ENCODE data around the gene PYGB.

PYGB gene

DNA sequence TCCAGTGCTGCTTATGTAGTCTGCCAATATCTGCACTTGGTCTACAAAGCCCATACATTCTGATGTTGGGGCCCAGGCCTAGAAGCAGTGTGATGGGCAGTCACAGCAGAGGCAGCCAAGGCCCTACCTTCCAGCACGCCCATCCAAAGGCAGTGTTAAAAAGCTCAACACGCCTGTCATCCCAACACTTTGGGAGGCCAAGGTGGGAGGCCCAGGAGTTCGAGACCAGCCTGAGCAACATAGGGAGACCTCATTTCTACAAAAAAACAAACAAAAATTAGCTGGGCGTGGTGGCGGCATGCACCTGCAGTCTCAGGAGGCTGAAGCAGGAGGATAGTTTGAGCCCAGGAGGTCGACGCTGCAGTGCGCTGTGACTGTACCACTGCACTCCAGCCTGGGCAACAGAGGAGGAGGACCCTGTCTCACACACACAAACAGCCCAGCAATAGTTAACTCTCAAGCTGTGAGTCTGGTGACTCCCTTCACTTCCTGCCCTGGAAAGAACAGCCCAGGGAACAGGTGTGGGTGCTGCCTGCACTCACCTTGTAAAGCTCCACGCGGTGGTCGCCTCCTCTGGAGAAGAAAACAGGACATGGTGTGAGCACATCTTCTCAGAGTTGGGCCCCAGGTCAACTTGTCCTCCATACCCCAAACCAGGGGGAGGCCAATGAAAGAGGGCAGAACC lies 68.8 kb downstream of the PYGB start:
- no peak overlapping the region for H3K4me3 Mint-ChIP-seq
- H3K27ac Mint-ChIP-seq: no peak overlapping the region
- DNase-seq: no peak
- no peaks in the 10 kb centered on the region for H3K27me3 Mint-ChIP-seq
- H3K4me1 Mint-ChIP-seq (ENCODE audit: low read depth in 2 of 2): peaks cover 10 to 19% of the 10 kb centered on the region in 2 donors
- ATAC-seq (replicated peaks): no peak
- no peaks in the 10 kb centered on the region for H3K9me3 Mint-ChIP-seq
- peaks cover 3% of the 10 kb centered on the region for H3K36me3 Mint-ChIP-seq (ENCODE audit: insufficient read depth)

GRCh38 chr20:25317351-25318075 lies 69.6 kb downstream of the PYGB start:
- H3K36me3 Mint-ChIP-seq (ENCODE audit: insufficient read depth): peaks cover 3% of the 10 kb centered on the region
- no peak for ATAC-seq (replicated peaks)
- H3K27ac Mint-ChIP-seq: peak overlapping the region; percentile 54 to 71
- no peak overlapping the region for H3K4me3 Mint-ChIP-seq
- DNase-seq: no peak
- H3K4me1 Mint-ChIP-seq (ENCODE audit: low read depth in 2 of 2): peaks cover 13 to 20% of the 10 kb centered on the region in 2 donors
- H3K9me3 Mint-ChIP-seq: no peaks in the 10 kb centered on the region
- no peaks in the 10 kb centered on the region for H3K27me3 Mint-ChIP-seq

- H3K27ac Mint-ChIP-seq: peak overlapping the region; percentile 54 to 71
- no peaks in the 10 kb centered on the region for H3K9me3 Mint-ChIP-seq
- no peaks in the 10 kb centered on the region for H3K27me3 Mint-ChIP-seq
- DNase-seq (no peak), ATAC-seq (replicated peaks) (no peak)
- H3K36me3 Mint-ChIP-seq (ENCODE audit: insufficient read depth): peaks cover 6% of the 10 kb centered on the region
- H3K4me3 Mint-ChIP-seq: no peak overlapping the region
- H3K4me1 Mint-ChIP-seq (ENCODE audit: low read depth in 2 of 2): peaks cover 18 to 22% of the 10 kb centered on the region in 2 donors
Measured at GRCh38 chr20:25318471-25319240, 70.8 kb downstream of the PYGB start.

- no peak for ATAC-seq (replicated peaks)
Measured at GRCh38 chr20:25319241-25320034, 71.6 kb downstream of the PYGB start.

DNA sequence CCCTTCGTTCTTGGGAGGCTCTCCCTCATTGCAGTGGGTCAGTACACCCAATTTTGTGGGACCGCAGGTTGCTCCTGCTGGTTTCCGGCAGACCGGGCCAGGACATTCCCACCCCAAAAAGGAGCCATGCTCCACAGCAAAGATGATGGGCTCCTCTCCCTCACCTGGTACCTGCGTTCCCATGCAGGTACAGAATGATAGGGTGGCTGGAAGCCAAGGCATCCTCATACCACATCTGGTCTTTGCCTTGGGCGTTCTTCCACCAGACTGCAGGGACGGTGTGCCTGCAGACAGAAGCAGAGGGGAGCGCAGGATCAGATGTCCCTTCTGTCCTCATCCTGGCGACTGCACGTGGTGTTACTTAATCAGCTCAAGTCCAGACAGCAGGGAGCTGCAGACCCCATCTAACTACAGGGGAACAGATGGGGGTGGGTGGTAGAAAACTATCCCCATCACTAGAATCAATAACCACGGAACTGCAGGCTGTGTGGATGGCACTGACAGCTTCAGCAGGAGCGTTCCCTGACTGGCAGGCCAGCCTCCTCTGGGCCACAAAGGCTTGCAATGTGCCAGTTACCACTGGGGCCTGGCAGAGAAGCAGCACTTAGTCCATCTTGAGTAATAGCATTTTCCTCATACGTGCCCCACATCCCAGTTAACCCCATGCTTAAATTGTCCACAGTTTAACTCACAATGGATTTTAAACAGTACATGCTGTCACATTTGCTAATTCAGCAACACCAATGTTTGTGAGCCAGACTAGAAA lies 72.3 kb downstream of the PYGB start:
- peaks cover 21 to 28% of the 10 kb centered on the region in 2 donors for H3K4me1 Mint-ChIP-seq (ENCODE audit: low read depth in 2 of 2)
- peaks cover 6% of the 10 kb centered on the region for H3K36me3 Mint-ChIP-seq (ENCODE audit: insufficient read depth)

More at GRCh38 chr20:25319241-25320034, 71.6 kb downstream of the PYGB start:
- no peaks in the 10 kb centered on the region for H3K27me3 Mint-ChIP-seq
- H3K27ac Mint-ChIP-seq: peak overlapping the region; percentile 35 to 59
- no peak for DNase-seq
- H3K36me3 Mint-ChIP-seq (ENCODE audit: insufficient read depth): peaks cover 6% of the 10 kb centered on the region
- no peaks in the 10 kb centered on the region for H3K9me3 Mint-ChIP-seq
- peaks cover 19 to 25% of the 10 kb centered on the region in 2 donors for H3K4me1 Mint-ChIP-seq (ENCODE audit: low read depth in 2 of 2)
- no peak overlapping the region for H3K4me3 Mint-ChIP-seq

DNA sequence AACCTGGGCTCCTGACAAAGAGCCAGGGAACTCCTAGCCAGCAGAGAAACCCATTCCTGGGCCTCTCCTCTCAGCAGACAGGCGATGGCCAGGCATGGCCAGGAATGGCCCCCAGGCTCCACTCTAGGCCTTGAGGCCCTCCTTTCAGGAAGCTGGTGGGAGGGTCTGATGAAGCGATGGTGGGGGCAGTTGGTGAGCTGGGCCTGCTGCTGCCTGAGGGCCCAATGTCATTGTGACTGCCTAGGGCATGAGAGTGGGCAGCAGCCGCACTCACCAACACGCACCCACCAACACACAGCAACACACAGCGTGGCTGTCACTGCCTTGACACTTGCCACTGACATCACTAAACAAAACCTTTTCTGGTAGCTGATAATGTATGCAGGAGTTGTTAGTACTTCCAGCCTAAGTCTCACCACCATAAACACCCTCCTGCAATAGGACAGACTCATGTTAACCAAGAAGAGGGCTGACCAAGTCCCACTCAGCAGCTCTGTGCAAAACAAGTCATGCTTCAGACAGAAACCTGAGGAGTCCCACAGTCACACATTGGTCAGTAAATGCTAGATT lies 73.5 kb downstream of the PYGB start:
- DNase-seq: no peak

More for the DNA sequence above, 72.3 kb downstream of the PYGB start:
- DNase-seq: no peak
- Mint-ChIP-seq H3K9me3 (no peaks in the 10 kb centered on the region), H3K27me3 (no peaks in the 10 kb centered on the region), H3K4me3 (no peak overlapping the region), H3K27ac (peak overlapping the region; percentile 35 to 59)
- ATAC-seq (replicated peaks): no peak

DNA sequence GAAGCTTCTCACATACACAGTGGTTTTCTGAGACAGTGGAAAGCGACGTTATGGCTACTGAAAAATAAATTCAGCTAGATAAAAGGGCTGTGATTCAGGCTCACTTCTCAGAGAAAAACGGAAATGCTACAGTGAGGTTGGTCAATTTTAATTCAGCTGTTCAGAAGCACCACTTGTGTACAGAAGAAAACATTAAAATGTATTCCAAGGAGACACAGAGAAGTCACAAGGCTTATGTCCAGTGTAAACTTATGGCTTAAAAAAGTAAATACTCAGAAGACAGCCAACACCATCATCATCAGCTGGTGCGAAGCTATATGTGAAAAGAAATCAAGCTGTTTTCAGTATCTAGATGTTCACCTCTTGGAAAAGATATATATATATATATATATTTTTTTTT lies 74.1 kb downstream of the PYGB start:
- Mint-ChIP-seq H3K36me3 (ENCODE audit: insufficient read depth) (peaks cover 3% of the 10 kb centered on the region), H3K27me3 (no peaks in the 10 kb centered on the region), H3K27ac (peak overlapping the region; percentile 91 to 93), H3K4me1 (ENCODE audit: low read depth in 2 of 2) (peaks cover 23 to 24% of the 10 kb centered on the region in 2 donors), H3K4me3 (peak overlapping the region in 1 of 2 donors; percentile 36), H3K9me3 (no peaks in the 10 kb centered on the region)
- ATAC-seq (replicated peaks): no peak
- DNase-seq: no peak

More for the DNA sequence above, 73.5 kb downstream of the PYGB start:
- peaks cover 23 to 24% of the 10 kb centered on the region in 2 donors for H3K4me1 Mint-ChIP-seq (ENCODE audit: low read depth in 2 of 2)
- peak overlapping the region; percentile 91 to 93 for H3K27ac Mint-ChIP-seq
- H3K9me3 Mint-ChIP-seq: no peaks in the 10 kb centered on the region
- peak; percentile 88 for ATAC-seq (replicated peaks)
- peaks cover 3% of the 10 kb centered on the region for H3K36me3 Mint-ChIP-seq (ENCODE audit: insufficient read depth)
- H3K4me3 Mint-ChIP-seq: peak overlapping the region in 1 of 2 donors; percentile 36
- no peaks in the 10 kb centered on the region for H3K27me3 Mint-ChIP-seq

GRCh38 chr20:25323496-25324246 lies 75.8 kb downstream of the PYGB start:
- H3K27me3 Mint-ChIP-seq: no peaks in the 10 kb centered on the region
- DNase-seq: no peak
- ATAC-seq (replicated peaks): no peak
- H3K4me3 Mint-ChIP-seq: no peak overlapping the region
- H3K36me3 Mint-ChIP-seq (ENCODE audit: insufficient read depth): peaks cover 3% of the 10 kb centered on the region
- no peaks in the 10 kb centered on the region for H3K9me3 Mint-ChIP-seq
- H3K27ac Mint-ChIP-seq: peak overlapping the region; percentile 55 to 89
- H3K4me1 Mint-ChIP-seq (ENCODE audit: low read depth in 2 of 2): peaks cover 23 to 27% of the 10 kb centered on the region in 2 donors

DNA sequence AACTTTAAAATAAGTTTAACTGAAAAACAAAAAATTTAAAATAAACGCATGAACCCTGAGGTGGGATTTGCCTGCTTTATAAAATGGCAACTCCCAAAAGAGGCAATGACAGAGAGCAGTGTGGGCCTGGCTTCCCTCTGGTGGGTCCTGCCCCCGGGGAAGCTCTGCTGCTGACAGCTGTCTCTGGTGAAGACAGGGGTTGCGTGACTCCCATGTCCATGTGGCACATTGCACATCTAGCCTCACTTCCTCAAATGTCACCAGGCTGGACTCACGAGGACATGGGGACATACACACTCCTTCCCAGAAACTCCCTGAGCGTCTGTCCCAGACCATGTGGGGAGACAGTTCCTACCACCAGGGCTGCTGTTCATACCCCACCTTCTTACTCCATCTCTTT lies 76.5 kb downstream of the PYGB start:
- peak overlapping the region; percentile 55 to 61 for H3K27ac Mint-ChIP-seq
- no peaks in the 10 kb centered on the region for H3K9me3 Mint-ChIP-seq

DNA sequence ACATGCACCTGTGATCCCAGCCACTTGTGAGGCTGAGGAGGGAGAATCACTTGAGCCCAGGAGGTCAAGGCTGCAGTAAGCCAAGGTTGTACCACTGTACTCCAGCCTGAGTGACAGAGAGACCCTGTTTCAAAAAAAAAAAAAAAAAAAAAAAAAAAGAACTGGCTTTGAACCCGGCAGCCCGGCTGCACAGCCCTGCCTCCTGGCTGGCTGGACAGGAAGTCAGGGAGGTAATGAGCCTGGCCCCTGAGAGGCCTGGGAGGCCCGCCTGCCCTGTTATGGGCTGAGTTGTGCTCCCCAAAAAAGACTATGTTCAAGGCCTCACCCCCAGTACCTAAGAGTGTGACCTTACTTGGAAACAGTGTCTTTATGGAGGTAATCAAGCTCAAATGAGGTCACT lies 77.2 kb downstream of the PYGB start:
- H3K36me3 Mint-ChIP-seq (ENCODE audit: insufficient read depth): peaks cover 3% of the 10 kb centered on the region
- no peaks in the 10 kb centered on the region for H3K9me3 Mint-ChIP-seq
- peaks cover 29 to 30% of the 10 kb centered on the region in 2 donors for H3K4me1 Mint-ChIP-seq (ENCODE audit: low read depth in 2 of 2)
- H3K27me3 Mint-ChIP-seq: no peaks in the 10 kb centered on the region
- ATAC-seq (replicated peaks) (no peak), DNase-seq (no peak)
- peak overlapping the region; percentile 55 to 61 for H3K27ac Mint-ChIP-seq
- H3K4me3 Mint-ChIP-seq: no peak overlapping the region

More for the DNA sequence above, 76.5 kb downstream of the PYGB start:
- DNase-seq: no peak
- Mint-ChIP-seq H3K4me1 (ENCODE audit: low read depth in 2 of 2) (peaks cover 25 to 27% of the 10 kb centered on the region in 2 donors), H3K4me3 (no peak overlapping the region), H3K27me3 (no peaks in the 10 kb centered on the region), H3K36me3 (ENCODE audit: insufficient read depth) (peaks cover 3% of the 10 kb centered on the region)
- ATAC-seq (replicated peaks): no peak

DNA sequence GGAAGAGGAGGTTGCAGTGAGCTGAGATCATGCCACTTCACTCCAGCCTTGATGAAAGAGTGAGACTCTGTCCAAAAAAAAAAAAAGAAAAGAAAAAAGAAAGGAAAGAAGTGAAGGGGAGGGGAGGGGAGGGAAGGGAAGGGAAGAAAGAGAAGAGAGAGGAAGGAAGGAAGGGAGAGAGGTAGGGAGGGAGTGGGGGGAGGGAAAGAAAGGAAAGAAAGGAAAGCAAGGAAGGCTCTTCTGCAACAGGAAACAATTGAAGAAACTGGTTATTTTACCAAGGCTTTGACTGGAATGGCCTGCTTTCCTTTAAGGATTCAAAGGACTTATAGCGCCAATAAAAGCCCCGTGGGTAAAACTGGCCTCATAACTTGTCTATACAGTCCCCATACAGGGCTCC lies 78.1 kb downstream of the PYGB start:
- H3K4me1 Mint-ChIP-seq (ENCODE audit: low read depth in 2 of 2): peaks cover 33 to 35% of the 10 kb centered on the region in 2 donors
- no peak for ATAC-seq (replicated peaks)
- no peak overlapping the region for H3K4me3 Mint-ChIP-seq
- no peaks in the 10 kb centered on the region for H3K27me3 Mint-ChIP-seq
- H3K27ac Mint-ChIP-seq: no peak overlapping the region
- no peak for DNase-seq
- peaks cover 3% of the 10 kb centered on the region for H3K36me3 Mint-ChIP-seq (ENCODE audit: insufficient read depth)
- no peaks in the 10 kb centered on the region for H3K9me3 Mint-ChIP-seq

All from effector memory CD8-positive, alpha-beta T cell (primary cell).